NT2/D1 (cell line): ENCODE measurements around the gene LRP10.

ENCODE experiments used
- SUZ12 ChIP-seq: IDR thresholded peaks from 2 replicates; pipeline ENCODE4 v1.6.1; 2011; ENCODE audit not compliant: insufficient read length, insufficient read depth; ENCODE audit errors: extremely low read depth
- YY1 ChIP-seq: IDR thresholded peaks from 2 replicates; pipeline ENCODE4 v1.6.1; 2011; ENCODE audit not compliant: insufficient read length, insufficient read depth

- TF ChIP-seq SUZ12 (no peak), YY1 (no peak)
Observed at GRCh38 chr14:22906073-22906472, 34.5 kb downstream of the LRP10 start.
